Fibroblast of lung (primary cell): ENCODE results near the gene MAGT1. TPM values are rescaled to one million over a fixed set of nuclear protein-coding genes. Genes with fewer than 3 reads are reported as not detected.

Source experiments
- DNase-seq, 2 donors: peaks; one replicate each; pipeline versions ENCODE4 v3.0.0 to v3.0.0-alpha.2; 2010; ENCODE audit warnings: low read depth in 2 of 2
- H2AFZ ChIP-seq: 2 replicates; pipeline ENCODE4 v1.5.1; 2012; ENCODE audit warnings: low read length, control low read depth, inconsistent platforms
- H3K27ac ChIP-seq: 2 replicates; pipeline ENCODE4 v1.5.1; 2011; ENCODE audit warnings: low read length, control low read depth; ENCODE audit not compliant: insufficient read depth
- H3K27me3 ChIP-seq: 2 replicates; pipeline ENCODE4 v1.5.1; 2011; ENCODE audit warnings: mild to moderate bottlenecking, low read length; ENCODE audit not compliant: control insufficient read depth, insufficient read depth
- H3K36me3 ChIP-seq: 2 replicates; pipeline ENCODE4 v1.5.1; 2011; ENCODE audit warnings: low read length; ENCODE audit not compliant: control insufficient read depth, insufficient read depth
- H3K4me1 ChIP-seq: 2 replicates; pipeline ENCODE4 v1.5.1; 2011; ENCODE audit warnings: low read length; ENCODE audit not compliant: control insufficient read depth, insufficient read depth; ENCODE audit errors: extremely low read depth
- H3K4me2 ChIP-seq: 2 replicates; pipeline ENCODE4 v1.5.1; 2011; ENCODE audit warnings: low read length, control low read depth; ENCODE audit not compliant: insufficient read depth; ENCODE audit errors: extremely low read depth
- H3K4me3 ChIP-seq, 4 experiments: fragments of 200-600 bp in 1 of 4; sonication (generic) in 1 of 4; replicated peaks in 1 of 4; 2 replicates each; pipeline ENCODE4 v1.5.1; 2011 to 2016; ENCODE audit warnings: low read length in 4 of 4, low read depth in 3 of 4, mild to moderate bottlenecking in 3 of 4, control low read depth in 2 of 4, inconsistent platforms in 1 of 4, mixed read lengths in 1 of 4; ENCODE audit not compliant: insufficient read depth in 1 of 4; ENCODE audit errors: control extremely low read depth in 1 of 4
- H3K79me2 ChIP-seq: 2 replicates; pipeline ENCODE4 v1.5.1; 2012; ENCODE audit warnings: mild to moderate bottlenecking, low read length, inconsistent platforms; ENCODE audit not compliant: control insufficient read depth, insufficient read depth
- H3K9ac ChIP-seq: 2 replicates; pipeline ENCODE4 v1.5.1; 2011; ENCODE audit warnings: mild to moderate bottlenecking, low read length, control low read depth; ENCODE audit not compliant: insufficient read depth
- H3K9me3 ChIP-seq: 2 replicates; pipeline ENCODE4 v1.5.1; 2012; ENCODE audit warnings: low read depth, low read length; ENCODE audit not compliant: control insufficient read depth, insufficient read depth
- H4K20me1 ChIP-seq: 2 replicates; pipeline ENCODE4 v1.5.1; 2011; ENCODE audit warnings: low read length; ENCODE audit not compliant: control insufficient read depth, insufficient read depth; ENCODE audit errors: extremely low read depth
- EZH2 ChIP-seq: IDR thresholded peaks from 2 replicates; pipeline ENCODE4 v1.5.1; 2012; ENCODE audit warnings: low read length, control low read depth, mild to moderate bottlenecking; ENCODE audit errors: missing control alignments
- polyA plus RNA-seq, 2 donors: library from polyadenylated mRNA; depleted of rRNA in 1 of 2; stranded (reverse) in 1 of 2; unstranded in 1 of 2; fragments of >200 nt; gene quantifications; 2 replicates each; pipeline ENCODE4 v1.2.1, GENCODE V29; 2011 to 2012; ENCODE audit warnings: missing spikeins in 1 of 2
- total RNA-seq: library from RNA; depleted of rRNA; stranded (reverse); fragments of >200 nt; gene quantifications from 2 replicates; pipeline ENCODE4 v1.2.1, GENCODE V29; 2014
- TF ChIP-seq, protein P1 (sequence below), 2 donors: IDR thresholded peaks in 1 of 2; conservative IDR thresholded peaks in 1 of 2; 1 replicate in 1 of 2; 2 replicates in 1 of 2; pipeline ENCODE4 v1.5.1; 2011 to 2012; ENCODE audit warnings: low read length in 2 of 2, control low read depth in 1 of 2, inconsistent platforms in 1 of 2, low read depth in 1 of 2, mild to moderate bottlenecking in 1 of 2

Gene MAGT1
- total and polyA plus RNA-seq, 2 donors (not counting 1 experiment from before 2014, with no cell fraction given): 102 to 211 TPM

DNA sequence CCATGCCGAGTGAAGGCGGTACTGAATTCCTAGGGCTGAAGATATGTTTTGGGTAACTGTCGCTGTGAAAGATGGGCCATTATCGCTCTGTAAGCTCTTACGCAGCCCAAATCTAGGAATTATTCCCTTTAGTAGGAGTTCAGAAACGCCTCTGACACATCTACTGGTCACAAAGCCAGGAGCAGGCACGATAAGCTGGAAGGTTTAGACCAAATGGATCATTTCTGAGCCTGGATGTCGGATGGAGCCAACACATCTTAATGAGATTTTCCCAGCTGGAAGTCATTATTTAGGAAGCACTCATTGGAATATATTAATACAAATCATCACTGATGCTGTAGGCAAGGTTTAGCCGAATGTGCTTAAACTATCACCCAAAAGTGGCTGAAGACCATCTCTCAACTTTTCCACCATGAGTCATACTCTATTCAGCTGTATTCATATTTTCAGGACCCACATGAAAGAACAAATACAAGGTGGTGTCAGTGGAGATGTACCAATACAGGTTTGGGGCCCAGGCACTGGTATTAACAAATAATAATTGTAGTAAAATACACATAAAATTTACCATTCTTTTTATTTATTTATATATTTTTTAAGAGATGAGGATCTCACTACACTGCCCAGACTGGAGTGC lies 75.0 kb downstream of the MAGT1 start:
- Histone ChIP-seq H2AFZ (no peak overlapping the region), H3K9ac (no peak overlapping the region), H3K79me2 (no peaks in the 10 kb centered on the region), H3K36me3 (no peaks in the 10 kb centered on the region), H3K27me3 (no peaks in the 10 kb centered on the region), H3K4me3 (no peak overlapping the region), H3K27ac (no peak overlapping the region), H3K4me1 (no peaks in the 10 kb centered on the region), H3K9me3 (no peaks in the 10 kb centered on the region), H3K4me2 (no peak overlapping the region), H4K20me1 (no peaks in the 10 kb centered on the region)
- no peak for DNase-seq
- no peak for TF ChIP-seq EZH2
- TF ChIP-seq, protein P1, sequence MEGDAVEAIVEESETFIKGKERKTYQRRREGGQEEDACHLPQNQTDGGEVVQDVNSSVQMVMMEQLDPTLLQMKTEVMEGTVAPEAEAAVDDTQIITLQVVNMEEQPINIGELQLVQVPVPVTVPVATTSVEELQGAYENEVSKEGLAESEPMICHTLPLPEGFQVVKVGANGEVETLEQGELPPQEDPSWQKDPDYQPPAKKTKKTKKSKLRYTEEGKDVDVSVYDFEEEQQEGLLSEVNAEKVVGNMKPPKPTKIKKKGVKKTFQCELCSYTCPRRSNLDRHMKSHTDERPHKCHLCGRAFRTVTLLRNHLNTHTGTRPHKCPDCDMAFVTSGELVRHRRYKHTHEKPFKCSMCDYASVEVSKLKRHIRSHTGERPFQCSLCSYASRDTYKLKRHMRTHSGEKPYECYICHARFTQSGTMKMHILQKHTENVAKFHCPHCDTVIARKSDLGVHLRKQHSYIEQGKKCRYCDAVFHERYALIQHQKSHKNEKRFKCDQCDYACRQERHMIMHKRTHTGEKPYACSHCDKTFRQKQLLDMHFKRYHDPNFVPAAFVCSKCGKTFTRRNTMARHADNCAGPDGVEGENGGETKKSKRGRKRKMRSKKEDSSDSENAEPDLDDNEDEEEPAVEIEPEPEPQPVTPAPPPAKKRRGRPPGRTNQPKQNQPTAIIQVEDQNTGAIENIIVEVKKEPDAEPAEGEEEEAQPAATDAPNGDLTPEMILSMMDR (conservative IDR thresholded peaks at IDR 0.05 in 1 of 2, IDR thresholded peaks at IDR 0.05 in 1 of 2; ENCODE audit: low read depth in 1 of 2, low read length in 2 of 2): no peak

DNA sequence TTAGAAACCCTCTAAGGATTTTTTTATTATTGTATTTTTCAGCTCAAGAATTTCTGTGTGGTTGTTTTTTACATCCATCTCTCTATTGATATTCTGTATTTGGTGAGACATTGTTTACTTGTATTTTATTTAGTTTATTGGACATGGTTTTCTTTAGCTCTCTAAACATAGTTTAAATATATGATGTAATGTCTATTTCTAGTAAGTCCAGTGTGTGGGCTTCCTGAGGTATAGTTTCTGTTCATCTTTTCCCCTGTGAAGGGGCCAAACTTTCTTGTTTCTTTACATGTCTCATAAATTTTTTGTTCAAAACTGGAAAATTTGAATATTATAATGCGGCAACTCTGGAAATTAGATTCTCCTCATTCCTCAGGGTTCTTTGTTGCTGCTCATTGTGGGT lies 81.0 kb downstream of the MAGT1 start:
- H4K20me1 ChIP-seq: no peaks in the 10 kb centered on the region
- TF ChIP-seq, protein P1 (conservative IDR thresholded peaks at IDR 0.05 in 1 of 2, IDR thresholded peaks at IDR 0.05 in 1 of 2; ENCODE audit: low read depth in 1 of 2, low read length in 2 of 2): no peak
- no peak for TF ChIP-seq EZH2
- no peak overlapping the region for H3K4me2 ChIP-seq
- no peaks in the 10 kb centered on the region for H3K79me2 ChIP-seq
- H2AFZ ChIP-seq: no peak overlapping the region
- no peak overlapping the region for H3K27ac ChIP-seq
- no peak overlapping the region for H3K4me3 ChIP-seq
- H3K9me3 ChIP-seq: no peaks in the 10 kb centered on the region
- H3K4me1 ChIP-seq: no peaks in the 10 kb centered on the region
- no peaks in the 10 kb centered on the region for H3K27me3 ChIP-seq
- no peaks in the 10 kb centered on the region for H3K36me3 ChIP-seq
- H3K9ac ChIP-seq: no peak overlapping the region
- DNase-seq: no peak

DNA sequence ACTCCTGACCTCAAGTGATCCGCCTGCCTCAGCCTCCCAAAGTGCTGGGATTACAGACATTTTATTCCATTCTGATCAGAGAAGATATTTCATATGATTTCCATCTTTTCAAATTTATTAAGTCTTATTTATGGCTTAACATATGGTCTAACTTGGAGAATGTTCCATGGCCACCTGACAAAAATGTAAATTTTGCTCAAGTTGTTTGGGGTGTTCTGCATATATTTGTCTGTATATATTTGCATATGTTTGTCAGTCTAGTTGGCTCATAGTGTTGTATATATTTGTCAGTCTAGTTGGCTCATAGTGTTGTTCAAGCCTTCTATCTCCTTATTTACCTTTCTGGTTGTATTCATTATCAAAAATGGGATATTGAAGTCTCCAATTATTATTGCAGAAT lies 93.0 kb downstream of the MAGT1 start:
- H2AFZ ChIP-seq: no peak overlapping the region
- no peak overlapping the region for H3K9ac ChIP-seq
- H4K20me1 ChIP-seq: no peaks in the 10 kb centered on the region
- H3K27me3 ChIP-seq: no peaks in the 10 kb centered on the region
- no peak for DNase-seq
- no peaks in the 10 kb centered on the region for H3K79me2 ChIP-seq
- no peak overlapping the region for H3K4me2 ChIP-seq
- no peak overlapping the region for H3K4me3 ChIP-seq
- no peaks in the 10 kb centered on the region for H3K9me3 ChIP-seq
- no peak for TF ChIP-seq EZH2
- TF ChIP-seq, protein P1 (conservative IDR thresholded peaks at IDR 0.05 in 1 of 2, IDR thresholded peaks at IDR 0.05 in 1 of 2; ENCODE audit: low read depth in 1 of 2, low read length in 2 of 2): no peak
- no peaks in the 10 kb centered on the region for H3K36me3 ChIP-seq
- no peaks in the 10 kb centered on the region for H3K4me1 ChIP-seq
- no peak overlapping the region for H3K27ac ChIP-seq
